ENCODE measurements around the gene TMIGD2.

GRCh38 chr19:4267901-4268815 lies 34.0 kb downstream of the TMIGD2 start:
- TF ChIP-seq CTCF (IDR thresholded peaks at IDR 0.05) (peak in 1 of 5 experiments; percentile 6), POLR2A (IDR thresholded peaks at IDR 0.05) (no peak), EP300 (IDR thresholded peaks at IDR 0.05; ENCODE audit: low read depth) (no peak)
